Esophagus muscularis mucosa (tissue), 4 donors: ENCODE data around the gene CPEB4.

Experiments used
- CTCF ChIP-seq, 3 experiments: fragments of 200-600 bp in 2 of 3; fragments of 450-650 bp in 1 of 3; sonication (generic) in 2 of 3; IDR thresholded peaks; one replicate each; pipeline ENCODE4 v1.5.1; 2017 to 2019; ENCODE audit warnings: antibody characterized with exemption in 3 of 3, mild to moderate bottlenecking in 2 of 3, moderate library complexity in 1 of 3
- EP300 ChIP-seq: sonication (generic); formaldehyde crosslinking; IDR thresholded peaks from one replicate; pipeline ENCODE4 v1.6.1; 2017; ENCODE audit warnings: antibody characterized with exemption
- POLR2A ChIP-seq: fragments of 450-650 bp; IDR thresholded peaks from one replicate; pipeline ENCODE4 v1.6.1; 2017; ENCODE audit warnings: antibody characterized with exemption, moderate library complexity, mild to moderate bottlenecking, low read depth
- POLR2AphosphoS5 ChIP-seq, 2 donors: sonication (generic); formaldehyde crosslinking; IDR thresholded peaks; one replicate each; pipeline ENCODE4 v1.6.1; 2017; ENCODE audit warnings: antibody characterized with exemption in 2 of 2

- no peak for TF ChIP-seq CTCF (IDR thresholded peaks at IDR 0.05)
- TF ChIP-seq POLR2A = no peak
- TF ChIP-seq POLR2AphosphoS5 (IDR thresholded peaks at IDR 0.05) = no peak
- no peak for TF ChIP-seq EP300
Measured at GRCh38 chr5:173846929-173847501, 41.1 kb upstream of the CPEB4 start.
